8988T (cell line): ENCODE measurements around the gene RPL9.
"Not testable (repeated sequence)": the region's sequence is repeated elsewhere in the genome, so short reads cannot be mapped to it uniquely, and the experiment has no call there.

Source experiments
- DNase-seq: peaks from one replicate; pipeline ENCODE4 v3.0.0; 2011

Gene RPL9

DNA sequence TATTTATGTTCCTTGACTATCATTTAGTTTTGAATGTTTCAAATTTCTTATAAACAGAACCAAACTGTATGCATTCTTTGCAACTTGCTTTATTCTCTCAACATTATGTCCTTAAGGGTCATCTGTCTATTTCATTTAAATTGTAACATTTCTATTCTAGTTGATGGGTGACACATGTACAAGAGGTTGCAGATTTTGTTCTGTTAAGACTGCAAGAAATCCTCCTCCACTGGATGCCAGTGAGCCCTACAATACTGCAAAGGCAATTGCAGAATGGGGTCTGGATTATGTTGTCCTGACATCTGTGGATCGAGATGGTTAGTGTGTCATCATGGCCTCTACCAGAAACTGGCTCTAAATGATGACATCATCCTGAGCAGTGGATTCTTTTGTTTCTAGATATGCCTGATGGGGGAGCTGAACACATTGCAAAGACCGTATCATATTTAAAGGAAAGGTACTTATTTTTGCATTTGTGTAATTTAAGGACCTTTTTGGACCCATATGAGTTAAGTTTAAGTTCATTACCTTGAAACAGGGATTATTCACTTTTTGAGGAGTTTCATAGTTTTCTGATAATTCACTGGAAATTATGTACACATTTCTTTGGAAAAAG lies 6.3 kb upstream of the RPL9 start:
- no peak for DNase-seq

DNA sequence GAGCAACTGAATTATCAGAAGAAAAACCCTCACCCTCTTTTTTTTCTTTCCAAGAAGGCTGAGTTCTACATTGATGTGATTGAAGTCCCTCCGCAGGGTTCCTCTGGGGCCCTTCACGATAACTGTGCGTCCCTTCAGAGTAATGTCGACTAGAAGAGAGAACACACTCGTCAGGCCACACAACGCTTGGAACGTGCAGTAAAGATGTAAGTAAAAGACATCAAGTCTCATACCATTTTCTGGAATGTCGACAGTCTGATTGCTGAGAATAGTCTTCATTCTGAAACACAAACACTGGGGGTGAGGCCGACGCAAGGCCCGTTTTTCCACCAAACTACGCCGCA lies 589 bp downstream of the RPL9 start:
- DNase-seq: not testable (repeated sequence)

DNA sequence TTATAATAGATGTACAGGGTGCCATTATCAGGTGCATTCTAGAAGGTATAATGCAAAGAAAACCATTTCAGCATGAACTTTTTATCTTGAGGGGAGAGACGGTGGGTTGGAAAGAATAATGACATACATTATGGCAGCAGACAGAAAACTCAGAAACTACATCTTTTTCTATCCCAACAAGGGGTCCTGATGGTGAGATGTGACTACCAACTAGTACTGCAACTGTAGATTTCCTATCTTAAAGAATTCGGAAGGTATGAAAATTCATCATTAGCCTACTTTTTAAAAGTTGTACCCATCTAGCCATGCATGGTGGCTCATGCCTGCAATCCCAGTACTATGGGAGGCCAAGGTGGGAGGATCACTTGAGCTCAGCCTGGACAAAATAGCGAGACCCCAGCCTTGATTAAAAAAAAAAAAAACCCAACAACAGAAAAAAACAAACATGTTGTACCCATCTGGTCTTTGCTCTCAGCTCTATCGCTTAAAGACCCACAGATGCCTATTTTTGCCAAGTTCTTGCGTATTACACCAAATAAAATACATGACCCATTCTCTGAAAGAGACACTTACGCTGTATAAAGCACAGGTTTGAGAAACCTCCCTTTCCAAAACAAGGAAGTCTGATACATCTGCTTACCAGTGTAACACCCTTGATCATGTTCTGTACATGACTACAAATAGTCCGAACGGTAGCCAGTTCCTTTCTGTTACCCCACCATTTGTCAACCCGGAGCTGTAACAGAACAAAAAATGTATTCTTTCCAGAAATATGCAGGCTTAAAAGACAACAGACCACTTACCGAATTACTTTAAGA lies 1.6 kb downstream of the RPL9 start:
- no peak for DNase-seq

DNA sequence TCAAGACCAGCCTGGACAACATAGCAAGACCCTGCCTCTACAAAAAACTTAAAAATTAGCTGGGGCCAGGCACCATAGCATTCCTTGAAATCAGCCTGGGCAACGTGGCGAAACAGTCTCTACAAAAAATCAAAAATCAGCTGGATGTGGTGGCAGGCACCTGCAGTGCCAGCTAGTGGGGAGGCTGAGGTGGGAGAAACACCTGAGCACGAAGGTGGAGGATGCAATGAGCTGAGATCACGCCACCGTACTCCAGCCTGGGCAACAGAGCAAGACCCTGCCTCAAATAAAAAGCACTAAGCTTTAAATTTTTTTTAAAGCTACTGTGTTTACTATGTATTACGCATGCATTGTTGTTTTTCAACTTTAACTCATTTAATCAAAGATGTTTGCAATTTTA lies 3.2 kb downstream of the RPL9 start:
- DNase-seq: no peak

DNA sequence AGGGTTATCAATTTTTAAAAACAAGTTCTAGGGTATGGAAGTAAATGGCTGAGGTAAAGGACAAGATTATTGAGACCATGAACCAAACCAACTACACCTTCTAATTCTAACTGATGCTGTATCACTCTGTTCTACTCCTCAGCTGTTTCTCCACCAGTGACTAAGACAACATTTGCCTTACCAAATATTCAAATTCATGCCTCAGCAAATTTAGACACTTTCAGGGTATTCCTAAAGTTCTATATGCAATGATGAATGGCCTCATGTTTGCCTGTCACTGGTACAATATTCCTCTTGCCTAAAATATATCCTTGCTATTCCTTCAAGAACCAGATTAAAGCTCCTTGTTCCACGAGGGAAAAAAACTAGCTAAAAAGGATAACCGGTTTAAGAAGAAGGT lies 5.0 kb downstream of the RPL9 start:
- DNase-seq: no peak

DNA sequence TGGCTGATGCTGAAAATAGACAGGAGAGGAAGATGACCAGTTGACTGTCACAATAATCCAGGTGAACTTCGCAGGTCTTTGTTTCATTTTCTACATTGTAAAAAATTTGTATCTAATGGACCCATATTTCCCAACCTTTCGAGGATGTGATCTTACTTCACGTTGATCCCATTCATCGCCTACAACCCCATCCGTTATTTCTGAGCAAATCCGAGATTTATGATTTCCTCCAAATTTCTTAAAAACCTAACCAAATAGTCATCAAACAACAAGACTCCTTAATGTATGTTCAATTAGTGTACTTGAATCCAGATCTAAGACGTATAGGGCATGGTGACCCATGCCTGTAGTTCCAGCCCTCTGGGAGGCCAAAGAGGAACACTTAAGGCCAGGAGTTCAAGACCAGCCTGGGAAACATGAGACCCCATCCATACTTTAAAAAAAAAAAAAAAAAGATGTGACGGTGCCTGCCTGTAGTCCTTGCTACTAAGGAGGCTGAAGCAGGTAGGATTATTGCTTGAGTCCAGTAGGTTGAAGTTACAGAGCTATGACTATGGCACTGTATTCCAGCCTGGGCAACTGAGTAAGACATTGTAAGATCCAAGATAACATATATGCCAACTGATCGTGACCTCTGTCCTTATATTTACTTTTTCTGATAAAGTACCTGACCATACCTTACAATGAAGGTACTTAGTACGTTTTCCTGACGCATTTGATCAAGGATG lies 5.7 kb downstream of the RPL9 start:
- no peak for DNase-seq

DNA sequence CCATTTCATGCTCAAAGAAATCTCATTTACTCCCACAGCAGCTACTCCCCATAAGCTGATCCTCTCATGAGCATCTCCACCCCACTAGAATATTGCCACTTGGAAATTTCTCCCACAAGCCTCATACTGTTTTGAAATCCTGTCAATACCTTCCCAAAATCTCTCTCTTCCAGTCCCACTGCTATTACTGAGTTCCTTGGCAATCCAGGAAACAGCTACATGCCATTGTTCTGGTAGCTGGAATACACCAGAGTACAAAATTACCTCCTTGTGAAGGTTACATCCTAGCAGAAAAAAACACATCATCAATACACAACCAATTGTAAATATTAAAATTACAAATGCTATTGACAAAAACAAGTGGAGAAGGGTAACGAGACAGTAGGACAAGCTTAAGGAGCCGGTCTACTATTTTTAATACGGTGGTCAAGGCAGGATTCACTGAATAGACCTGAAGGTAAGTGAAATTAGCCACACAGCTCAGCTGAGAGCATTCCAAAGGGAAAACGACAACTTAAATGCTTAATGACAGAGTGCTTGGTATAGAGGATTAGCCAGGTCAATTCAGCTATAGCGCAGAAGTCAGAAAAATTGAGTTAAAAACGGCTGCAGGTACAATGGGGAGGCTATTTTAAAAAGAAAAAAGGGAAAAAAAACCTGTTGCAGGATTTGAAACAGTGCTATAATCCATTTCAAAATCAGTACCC lies 6.4 kb downstream of the RPL9 start:
- no peak for DNase-seq

DNA sequence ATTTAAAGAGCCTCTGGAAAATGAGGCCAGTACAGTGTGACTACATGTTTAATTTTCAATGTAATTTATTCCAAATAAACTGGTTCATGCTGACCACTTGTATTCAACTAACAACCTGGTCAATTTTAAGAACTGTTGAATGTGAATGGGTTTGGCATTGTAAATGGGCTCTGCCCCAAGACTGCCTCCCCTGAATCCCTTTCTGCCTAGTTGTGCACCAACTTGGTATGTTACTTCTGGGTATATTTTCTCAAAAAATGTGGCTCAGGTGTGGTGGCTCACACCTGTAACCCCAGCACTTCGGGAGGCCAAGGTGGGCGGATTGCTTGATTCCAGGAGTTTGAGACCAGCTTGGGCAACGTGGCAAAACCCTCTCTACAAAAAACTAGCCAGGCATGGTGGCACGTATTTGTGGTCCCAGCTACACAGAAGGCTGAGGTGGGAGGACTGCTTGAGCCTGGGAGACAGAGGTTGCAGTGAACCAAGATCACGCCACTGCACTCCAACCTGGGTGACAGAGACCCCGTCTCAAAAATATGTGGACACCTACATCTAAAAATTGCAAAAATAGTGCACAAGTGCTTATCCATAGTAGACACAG lies 7.2 kb downstream of the RPL9 start:
- DNase-seq: no peak

DNA sequence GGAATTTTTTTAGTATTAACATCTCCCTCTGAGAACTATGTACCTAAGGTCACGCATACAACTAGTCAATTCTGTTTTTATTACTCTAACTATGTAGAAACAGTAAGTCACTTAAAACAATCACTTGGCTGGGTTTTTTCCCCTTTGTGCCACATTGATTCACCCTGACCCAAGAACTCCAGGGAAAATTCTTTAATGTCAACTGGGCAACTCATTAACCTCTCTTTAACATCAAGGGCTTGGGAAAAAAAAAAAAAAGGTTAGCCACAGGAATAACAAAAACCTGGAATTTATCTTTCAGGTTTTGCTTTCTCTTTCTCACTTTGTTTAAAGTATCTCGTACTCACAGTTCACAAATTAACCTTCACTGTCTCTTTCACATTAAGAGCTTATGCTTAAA lies 8.1 kb downstream of the RPL9 start:
- DNase-seq: no peak

DNA sequence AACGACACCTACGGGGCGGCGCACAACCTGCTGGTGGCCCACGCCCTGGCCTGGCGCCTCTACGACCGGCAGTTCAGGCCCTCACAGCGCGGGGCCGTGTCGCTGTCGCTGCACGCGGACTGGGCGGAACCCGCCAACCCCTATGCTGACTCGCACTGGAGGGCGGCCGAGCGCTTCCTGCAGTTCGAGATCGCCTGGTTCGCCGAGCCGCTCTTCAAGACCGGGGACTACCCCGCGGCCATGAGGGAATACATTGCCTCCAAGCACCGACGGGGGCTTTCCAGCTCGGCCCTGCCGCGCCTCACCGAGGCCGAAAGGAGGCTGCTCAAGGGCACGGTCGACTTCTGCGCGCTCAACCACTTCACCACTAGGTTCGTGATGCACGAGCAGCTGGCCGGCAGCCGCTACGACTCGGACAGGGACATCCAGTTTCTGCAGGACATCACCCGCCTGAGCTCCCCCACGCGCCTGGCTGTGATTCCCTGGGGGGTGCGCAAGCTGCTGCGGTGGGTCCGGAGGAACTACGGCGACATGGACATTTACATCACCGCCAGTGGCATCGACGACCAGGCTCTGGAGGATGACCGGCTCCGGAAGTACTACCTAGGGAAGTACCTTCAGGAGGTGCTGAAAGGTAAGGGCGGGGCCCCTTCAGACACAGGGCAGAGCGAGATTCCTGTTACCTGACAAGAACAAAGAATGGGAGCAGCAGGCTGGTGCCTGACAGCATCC lies 11.7 kb downstream of the RPL9 start:
- DNase-seq: no peak

DNA sequence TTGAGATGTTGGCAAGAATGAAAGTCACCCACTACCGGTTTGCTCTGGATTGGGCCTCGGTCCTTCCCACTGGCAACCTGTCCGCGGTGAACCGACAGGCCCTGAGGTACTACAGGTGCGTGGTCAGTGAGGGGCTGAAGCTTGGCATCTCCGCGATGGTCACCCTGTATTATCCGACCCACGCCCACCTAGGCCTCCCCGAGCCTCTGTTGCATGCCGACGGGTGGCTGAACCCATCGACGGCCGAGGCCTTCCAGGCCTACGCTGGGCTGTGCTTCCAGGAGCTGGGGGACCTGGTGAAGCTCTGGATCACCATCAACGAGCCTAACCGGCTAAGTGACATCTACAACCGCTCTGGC lies 12.3 kb downstream of the RPL9 start:
- DNase-seq: no peak

DNA sequence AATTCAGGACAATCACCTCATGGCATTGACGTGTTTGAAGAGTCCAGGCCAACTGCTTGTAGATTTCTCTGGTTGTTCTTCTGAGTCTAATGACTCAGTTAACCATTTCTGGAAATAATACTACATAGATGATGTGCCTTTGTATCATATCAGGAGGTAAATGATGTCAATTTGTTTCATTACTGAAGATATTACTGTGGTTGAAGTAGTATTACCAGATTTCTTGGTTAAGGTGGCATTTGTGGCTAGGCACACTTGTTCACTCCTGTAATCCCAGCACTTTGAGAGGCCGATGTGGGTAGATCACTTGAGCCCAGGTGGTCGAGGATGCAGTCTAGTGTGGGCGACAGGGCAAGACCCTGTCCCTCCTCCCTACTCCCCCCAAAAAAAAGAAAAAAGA lies 15.7 kb downstream of the RPL9 start:
- no peak for DNase-seq

DNA sequence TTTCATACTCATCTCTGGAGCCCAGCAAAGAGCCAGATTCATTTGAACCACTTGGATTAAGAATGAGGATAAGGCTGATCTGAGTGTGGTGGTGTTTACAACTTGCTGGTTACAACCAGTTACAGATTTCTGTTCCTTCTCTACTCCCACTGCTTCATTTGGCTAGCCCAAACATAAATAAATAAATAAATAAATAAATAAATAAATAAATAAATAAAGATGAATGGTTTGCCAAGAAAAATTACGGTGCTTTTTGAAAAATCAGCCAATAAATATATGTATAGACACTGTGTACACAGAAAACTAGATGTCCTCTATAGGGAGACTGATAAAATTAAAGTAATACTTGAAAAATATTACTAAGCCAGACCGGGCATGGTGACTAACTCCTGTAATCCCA lies 17.1 kb downstream of the RPL9 start:
- no peak for DNase-seq

DNA sequence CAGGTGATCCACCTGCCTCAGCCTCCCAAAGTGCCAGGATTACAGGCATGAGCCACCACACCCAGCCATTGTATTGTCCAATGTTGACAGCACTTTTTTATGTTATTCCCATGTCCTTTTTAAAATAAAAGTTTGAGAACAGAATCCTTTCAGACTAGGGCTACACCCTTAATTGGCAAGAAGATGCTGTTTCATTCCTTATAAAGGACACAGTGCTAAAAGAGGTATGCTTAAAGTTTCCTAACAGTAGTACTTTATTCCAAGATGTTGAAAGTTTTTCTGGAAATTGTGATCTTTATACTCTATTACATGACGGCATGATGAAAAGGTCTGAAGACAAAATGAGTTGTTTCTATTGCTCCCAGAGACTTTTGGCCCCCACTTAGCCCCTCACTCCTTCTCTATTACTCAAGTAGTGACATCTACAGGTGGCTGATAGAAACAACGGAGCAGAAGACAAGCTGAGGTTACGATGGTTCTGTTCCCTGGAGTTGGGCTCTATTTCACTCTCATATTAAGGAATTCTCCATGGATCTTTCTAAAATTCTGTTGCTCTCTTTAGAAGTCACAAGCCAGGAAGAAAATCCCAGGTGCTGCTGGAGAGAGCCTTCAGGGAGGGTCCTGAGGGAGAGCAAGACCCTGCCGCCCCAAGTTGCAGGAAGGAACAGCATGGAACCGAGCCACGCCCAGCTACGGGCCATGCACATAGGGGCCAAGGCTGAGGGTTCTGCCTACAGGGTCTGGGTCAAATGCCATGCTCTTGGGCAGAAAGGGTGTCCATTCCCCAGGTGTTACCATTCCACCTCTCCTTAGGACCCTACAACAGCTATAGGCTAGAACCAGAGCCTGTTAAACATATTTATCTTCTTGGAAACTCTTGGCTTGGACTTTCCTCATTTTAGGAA lies 22.8 kb downstream of the RPL9 start:
- DNase-seq: no peak

DNA sequence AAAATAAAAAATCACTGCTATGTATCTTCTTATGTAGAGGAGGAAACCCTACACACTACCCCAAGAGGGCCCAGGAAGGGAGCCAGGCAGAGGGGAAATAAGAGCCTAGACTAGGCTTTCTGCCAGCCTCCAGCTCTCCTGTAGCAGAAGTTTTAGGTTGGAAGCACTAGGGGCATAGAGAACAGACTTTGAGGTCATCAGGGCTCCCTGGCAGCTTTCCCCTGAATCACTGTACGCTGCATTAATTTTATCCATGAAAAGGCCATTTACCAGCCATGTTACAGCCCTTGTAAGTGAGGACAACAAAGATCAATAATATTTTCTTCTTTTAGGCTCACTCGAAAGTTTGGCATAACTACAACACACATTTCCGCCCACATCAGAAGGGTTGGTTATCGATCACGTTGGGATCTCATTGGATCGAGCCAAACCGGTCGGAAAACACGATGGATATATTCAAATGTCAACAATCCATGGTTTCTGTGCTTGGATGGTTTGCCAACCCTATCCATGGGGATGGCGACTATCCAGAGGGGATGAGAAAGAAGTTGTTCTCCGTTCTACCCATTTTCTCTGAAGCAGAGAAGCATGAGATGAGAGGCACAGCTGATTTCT lies 24.7 kb downstream of the RPL9 start:
- DNase-seq: no peak

DNA sequence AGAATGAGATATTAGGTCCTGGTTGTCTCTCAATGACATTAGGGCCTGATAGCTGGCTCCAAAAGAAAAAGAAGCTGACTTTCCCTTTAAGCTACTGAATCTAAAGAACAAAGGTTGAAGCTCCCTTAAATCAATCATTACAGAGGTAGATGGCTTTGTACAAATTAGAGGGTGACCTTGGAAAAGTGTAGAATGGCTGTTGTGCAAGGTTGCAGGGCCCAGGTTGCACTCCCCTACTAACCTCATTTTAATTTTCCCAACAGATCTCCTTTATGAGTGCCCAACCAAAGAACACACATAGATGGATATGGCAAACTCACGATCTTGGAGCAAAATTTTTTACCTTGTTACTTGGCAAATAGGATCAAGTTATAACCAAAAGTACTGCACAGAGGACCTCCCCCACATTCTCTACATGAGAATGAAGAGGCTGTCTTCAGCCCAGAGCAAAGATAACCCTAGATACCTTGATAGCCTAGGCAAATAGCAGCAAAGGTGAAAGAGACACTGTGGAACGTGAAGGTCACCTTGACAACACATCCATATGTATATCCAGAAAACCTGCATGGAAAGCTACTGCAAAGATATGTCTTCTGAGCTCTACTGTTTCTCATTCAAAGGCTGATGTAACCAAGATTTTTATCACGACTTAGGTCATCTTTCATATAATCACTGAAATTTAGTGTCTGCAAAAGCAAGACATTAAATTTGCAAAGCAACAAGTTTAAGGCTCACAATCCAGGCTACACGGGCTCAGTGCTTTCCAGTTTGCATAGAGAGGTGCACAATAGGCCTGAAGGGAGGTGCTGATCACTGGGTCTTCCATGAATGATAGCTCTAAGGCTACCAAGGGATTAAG lies 29.0 kb downstream of the RPL9 start:
- no peak for DNase-seq

DNA sequence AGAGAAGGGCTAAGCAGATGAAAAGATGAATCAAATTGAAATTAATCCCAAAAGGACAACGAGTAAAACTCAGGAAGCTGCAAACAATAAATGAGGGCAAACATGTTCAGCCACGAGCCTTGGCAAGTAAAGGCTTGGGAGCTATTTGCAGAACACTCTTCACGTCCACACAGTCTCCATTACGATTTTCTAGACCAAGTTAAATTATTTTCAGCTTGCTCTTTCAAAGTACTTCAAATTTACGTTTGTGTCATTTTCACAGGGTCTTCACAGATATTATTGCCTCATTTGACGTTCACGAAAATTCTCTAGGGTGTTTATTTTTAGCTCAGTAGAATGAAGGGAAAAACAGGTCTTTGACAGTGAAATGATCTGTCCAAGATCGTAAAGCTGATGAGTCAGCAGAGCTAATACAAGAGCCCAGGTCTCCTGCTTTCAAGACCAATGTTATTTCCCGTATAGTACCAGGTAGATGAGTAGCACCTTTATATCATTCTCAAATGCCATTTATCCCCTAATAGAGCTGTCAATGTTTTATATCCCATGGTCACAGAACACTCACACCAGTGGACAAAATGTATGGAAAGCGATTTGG lies 31.1 kb downstream of the RPL9 start:
- DNase-seq: no peak

DNA sequence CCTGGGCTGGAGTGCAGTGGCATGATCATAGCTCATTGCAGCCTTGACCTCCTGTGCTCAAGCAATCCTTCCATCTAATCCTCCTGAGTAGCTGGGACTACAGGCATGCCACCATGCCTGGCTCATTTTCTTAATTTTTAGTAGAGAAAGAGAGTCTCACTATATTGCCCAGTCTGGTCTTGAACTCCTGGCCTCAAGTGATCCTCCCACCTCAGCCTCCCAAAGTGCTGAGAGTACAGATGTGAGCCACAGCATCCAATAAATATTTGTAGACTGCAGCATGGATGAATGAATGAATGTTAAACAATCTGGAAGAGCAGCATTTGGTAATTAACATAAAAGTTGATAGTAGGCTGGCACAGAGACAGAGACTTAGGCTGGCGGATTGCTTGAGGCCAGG lies 32.0 kb downstream of the RPL9 start:
- no peak for DNase-seq

DNA sequence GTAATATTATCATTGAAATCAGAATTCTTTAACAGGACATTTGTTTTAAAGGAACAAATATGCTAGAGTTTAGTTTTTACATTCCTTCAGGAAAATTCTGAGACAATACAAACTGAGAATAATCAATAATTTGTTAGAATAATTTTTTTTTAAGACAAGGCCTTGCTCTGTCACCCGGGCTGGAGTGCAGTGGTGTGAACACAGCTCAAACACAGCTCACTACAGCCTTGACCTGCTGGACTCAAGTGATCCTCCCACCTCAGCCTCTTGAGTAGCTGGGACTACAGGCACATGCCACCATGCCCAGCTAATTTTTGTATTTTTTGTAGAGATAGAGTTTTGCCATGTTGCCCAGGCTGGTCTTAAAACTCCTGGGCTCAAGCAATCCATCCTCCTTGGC lies 33.4 kb downstream of the RPL9 start:
- not testable (repeated sequence) for DNase-seq

DNA sequence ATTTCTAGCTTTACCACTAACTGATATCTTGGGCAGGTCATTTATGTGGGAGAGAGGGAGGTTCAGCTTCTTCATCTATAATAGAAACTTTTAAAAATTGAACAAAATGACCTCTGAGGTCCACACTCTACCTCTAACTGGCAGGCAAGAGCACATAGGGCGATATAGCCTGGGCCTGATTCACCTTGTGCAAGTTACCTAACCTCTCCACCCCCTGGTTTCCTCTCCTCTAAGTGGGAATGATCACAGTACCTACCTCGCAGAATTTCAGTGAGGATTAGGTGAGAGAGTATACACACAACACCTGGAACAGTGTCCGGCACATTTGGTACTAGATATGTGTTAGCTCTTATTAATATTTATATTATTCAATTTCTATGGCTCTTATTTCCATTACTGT lies 36.5 kb downstream of the RPL9 start:
- DNase-seq: no peak
